Measurements from ENCODE around the gene ZSCAN21. TPM values are rescaled to one million over a fixed set of nuclear protein-coding genes. Genes with fewer than 3 reads are reported as not detected.

ZSCAN21 gene
- total RNA-seq, 3 donors from 2014 or later: 12.8 to 21.8 (median 13.0) TPM

DNA sequence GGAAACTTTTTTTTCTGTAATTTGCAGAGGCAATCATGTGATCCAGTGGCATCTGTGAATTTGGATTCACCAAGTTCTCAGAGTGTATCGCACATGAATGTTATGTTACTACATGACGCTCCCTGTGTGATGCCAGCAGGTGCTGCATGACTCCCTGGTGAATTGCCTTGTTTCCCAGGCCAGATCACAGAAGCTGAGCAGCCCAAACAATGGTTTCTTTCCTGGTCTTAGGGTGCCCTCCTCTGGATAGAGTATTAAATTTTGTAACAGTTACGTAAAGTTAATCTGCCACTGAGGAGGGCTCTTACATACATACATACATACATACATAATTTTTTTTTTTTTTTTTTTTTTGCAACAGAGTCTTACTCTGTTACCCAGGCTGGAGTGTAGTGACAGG is 3.6 kb downstream of the ZSCAN21 start:
- Histone ChIP-seq H3K36me3 (no peaks in the 10 kb centered on the region), H3K4me3 (no peak overlapping the region), H3K27me3 (no peaks in the 10 kb centered on the region), H3K4me1 (peaks cover 0 to 6% of the 10 kb centered on the region in 2 donors), H3K27ac (no peak overlapping the region), H3K9me3 (no peaks in the 10 kb centered on the region)
- peak in 1 of 2 donors; percentile 29 for DNase-seq (ENCODE audit: low spot score in 2 of 2)
- intact Hi-C loops (cut with DNase I; ENCODE audit: low total_unique reads): no loop called here
- TF ChIP-seq POLR2A (IDR thresholded peaks at IDR 0.05): no peak
- TF ChIP-seq POLR2AphosphoS5 (IDR thresholded peaks at IDR 0.05): no peak
- TF ChIP-seq, protein P1, sequence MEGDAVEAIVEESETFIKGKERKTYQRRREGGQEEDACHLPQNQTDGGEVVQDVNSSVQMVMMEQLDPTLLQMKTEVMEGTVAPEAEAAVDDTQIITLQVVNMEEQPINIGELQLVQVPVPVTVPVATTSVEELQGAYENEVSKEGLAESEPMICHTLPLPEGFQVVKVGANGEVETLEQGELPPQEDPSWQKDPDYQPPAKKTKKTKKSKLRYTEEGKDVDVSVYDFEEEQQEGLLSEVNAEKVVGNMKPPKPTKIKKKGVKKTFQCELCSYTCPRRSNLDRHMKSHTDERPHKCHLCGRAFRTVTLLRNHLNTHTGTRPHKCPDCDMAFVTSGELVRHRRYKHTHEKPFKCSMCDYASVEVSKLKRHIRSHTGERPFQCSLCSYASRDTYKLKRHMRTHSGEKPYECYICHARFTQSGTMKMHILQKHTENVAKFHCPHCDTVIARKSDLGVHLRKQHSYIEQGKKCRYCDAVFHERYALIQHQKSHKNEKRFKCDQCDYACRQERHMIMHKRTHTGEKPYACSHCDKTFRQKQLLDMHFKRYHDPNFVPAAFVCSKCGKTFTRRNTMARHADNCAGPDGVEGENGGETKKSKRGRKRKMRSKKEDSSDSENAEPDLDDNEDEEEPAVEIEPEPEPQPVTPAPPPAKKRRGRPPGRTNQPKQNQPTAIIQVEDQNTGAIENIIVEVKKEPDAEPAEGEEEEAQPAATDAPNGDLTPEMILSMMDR (IDR thresholded peaks at IDR 0.05): peak in 2 of 3 donors; percentile 49 to 53

DNA sequence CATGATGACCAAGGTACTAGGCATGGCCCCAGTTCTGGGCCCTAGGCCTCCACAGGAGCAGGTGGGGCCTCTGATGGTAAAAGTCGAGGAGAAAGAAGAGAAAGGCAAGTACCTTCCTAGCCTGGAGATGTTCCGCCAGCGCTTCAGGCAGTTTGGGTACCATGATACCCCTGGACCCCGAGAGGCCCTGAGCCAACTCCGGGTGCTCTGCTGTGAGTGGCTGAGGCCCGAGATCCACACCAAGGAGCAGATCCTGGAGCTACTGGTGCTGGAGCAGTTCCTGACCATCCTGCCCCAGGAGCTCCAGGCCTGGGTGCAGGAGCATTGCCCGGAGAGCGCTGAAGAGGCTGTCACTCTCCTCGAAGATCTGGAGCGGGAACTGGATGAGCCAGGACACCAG is 7.4 kb downstream of the ZSCAN21 start:
- intact Hi-C loops (cut with DNase I; ENCODE audit: low total_unique reads): no loop called here
- DNase-seq (ENCODE audit: low spot score in 2 of 2): no peak
- H3K4me1 ChIP-seq: no peaks in the 10 kb centered on the region
- H3K4me3 ChIP-seq: no peak overlapping the region
- H3K27me3 ChIP-seq: no peaks in the 10 kb centered on the region
- no peaks in the 10 kb centered on the region for H3K36me3 ChIP-seq
- H3K9me3 ChIP-seq: no peaks in the 10 kb centered on the region
- TF ChIP-seq, protein P1 (IDR thresholded peaks at IDR 0.05): no peak
- TF ChIP-seq POLR2A (IDR thresholded peaks at IDR 0.05) (no peak), POLR2AphosphoS5 (IDR thresholded peaks at IDR 0.05) (no peak)
- H3K27ac ChIP-seq: no peak overlapping the region

DNA sequence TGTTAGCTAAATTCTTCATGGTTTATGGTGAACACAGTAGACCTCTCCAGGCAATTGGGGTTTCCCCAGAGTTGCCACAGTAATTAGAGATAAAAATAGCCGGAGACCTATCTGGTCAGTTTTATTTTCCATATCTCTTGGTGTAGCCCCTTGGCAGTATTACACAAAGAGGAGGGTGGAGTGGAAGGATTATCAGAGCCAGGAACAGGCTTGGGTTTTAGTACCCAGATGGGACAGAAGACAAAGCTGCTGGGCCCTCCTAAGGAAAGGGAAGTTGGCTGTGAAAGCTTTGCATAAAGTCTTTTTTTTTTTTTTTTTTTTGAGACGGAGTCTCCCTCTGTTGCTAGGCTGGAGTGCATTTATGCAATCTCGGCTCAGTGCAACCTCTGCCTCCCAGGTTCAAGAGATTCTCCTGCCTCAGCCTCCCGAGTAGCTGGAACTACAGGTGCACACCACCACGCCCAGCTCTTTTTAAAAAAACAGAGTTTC is 9.7 kb downstream of the ZSCAN21 start:
- Histone ChIP-seq H3K9me3 (no peaks in the 10 kb centered on the region), H3K27me3 (no peaks in the 10 kb centered on the region), H3K4me3 (no peak overlapping the region), H3K4me1 (no peaks in the 10 kb centered on the region), H3K36me3 (no peaks in the 10 kb centered on the region), H3K27ac (no peak overlapping the region)
- TF ChIP-seq POLR2A (IDR thresholded peaks at IDR 0.05): no peak
- DNase-seq (ENCODE audit: low spot score in 2 of 2): no peak
- intact Hi-C loops (cut with DNase I; ENCODE audit: low total_unique reads): no loop called here

DNA sequence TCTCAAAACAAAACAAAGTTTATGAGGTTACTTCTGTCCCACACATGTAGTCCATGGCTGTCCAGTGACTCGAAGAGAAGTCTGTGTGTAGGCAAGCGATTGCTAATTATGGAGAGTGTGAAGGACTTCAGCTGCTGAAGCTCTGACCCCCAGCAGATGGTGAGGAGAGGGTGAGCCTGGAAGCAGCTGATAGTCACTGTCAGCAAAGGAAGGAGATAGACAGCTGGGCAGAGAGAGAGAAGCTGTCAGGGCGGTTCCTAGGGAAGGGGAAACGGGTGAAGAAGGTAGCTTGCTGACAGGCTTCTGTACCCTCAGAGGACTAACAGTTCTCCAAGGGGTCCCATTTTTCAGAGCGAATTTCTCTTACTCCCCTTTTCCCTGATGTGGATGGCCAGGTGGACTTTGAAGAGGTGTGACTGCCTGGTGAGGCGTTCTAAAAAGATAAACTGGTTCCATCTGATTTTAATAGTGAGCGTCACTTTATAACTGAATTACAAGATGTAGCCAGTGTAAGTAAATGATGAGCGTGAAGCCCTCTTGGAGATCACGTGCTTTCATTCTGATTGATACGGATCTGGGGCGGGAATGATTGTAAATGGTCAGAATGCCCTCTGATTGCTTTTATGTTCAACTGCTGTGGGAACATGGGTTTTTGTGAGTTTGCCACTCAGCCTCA is 12.1 kb downstream of the ZSCAN21 start:
- DNase-seq (ENCODE audit: low spot score in 2 of 2): no peak
- no peaks in the 10 kb centered on the region for H3K4me1 ChIP-seq
- no peak overlapping the region for H3K4me3 ChIP-seq
- no peaks in the 10 kb centered on the region for H3K36me3 ChIP-seq
- TF ChIP-seq POLR2AphosphoS5 (IDR thresholded peaks at IDR 0.05) (no peak), POLR2A (IDR thresholded peaks at IDR 0.05) (no peak)
- TF ChIP-seq, protein P1 (IDR thresholded peaks at IDR 0.05): no peak
- intact Hi-C loops (cut with DNase I; ENCODE audit: low total_unique reads): no loop called here
- no peak overlapping the region for H3K27ac ChIP-seq
- no peaks in the 10 kb centered on the region for H3K27me3 ChIP-seq
- H3K9me3 ChIP-seq: no peaks in the 10 kb centered on the region

DNA sequence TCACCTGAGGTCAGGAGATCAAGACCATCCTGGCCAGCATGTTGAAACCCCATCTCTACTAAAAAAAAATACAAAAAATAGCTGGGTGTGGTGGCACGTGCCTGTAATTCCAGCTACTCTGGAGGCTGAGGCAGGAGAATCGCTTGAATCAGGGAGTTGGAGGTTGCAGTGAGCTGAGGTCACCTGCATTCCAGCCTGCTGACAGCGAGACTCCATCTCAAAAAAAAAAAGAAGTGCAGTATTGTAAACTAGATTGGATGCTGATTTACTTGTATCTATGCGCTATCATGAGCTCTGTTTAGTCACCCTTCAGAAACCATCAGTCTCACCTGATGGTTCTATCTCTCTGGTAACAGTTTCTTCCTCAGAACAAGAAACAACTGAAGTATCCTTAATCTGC is 13.8 kb downstream of the ZSCAN21 start:
- no peak for DNase-seq (ENCODE audit: low spot score in 2 of 2)
- H3K36me3 ChIP-seq: no peaks in the 10 kb centered on the region
- H3K4me1 ChIP-seq: no peaks in the 10 kb centered on the region
- TF ChIP-seq POLR2A (IDR thresholded peaks at IDR 0.05) (no peak), POLR2AphosphoS5 (IDR thresholded peaks at IDR 0.05) (no peak)
- TF ChIP-seq, protein P1 (IDR thresholded peaks at IDR 0.05): no peak
- no peak overlapping the region for H3K27ac ChIP-seq
- H3K27me3 ChIP-seq: no peaks in the 10 kb centered on the region
- intact Hi-C loops (cut with DNase I; ENCODE audit: low total_unique reads): no loop called here
- H3K4me3 ChIP-seq: no peak overlapping the region
- no peaks in the 10 kb centered on the region for H3K9me3 ChIP-seq
